Activated naive CD4-positive, alpha-beta T cell treated with anti-CD3 and anti-CD28 coated beads, Interleukin-2, amount 50 U/mL, for 24 hours (primary cell): Measurements from ENCODE around the gene CADM2.
"Not testable (repeated sequence)": the region's sequence is repeated elsewhere in the genome, so short reads cannot be mapped to it uniquely, and the experiment has no call there.

Experiments used
- H3K27ac Mint-ChIP-seq: one replicate; pipeline ENCODE4 v1.8.0; 2021; ENCODE audit warnings: mild to moderate bottlenecking, mixed read lengths
- H3K27me3 Mint-ChIP-seq: one replicate; pipeline ENCODE4 v1.8.0; 2021; ENCODE audit warnings: mixed read lengths
- H3K36me3 Mint-ChIP-seq: one replicate; pipeline ENCODE4 v1.8.0; 2021; ENCODE audit warnings: mixed read lengths
- H3K4me1 Mint-ChIP-seq: one replicate; pipeline ENCODE4 v1.8.0; 2021; ENCODE audit warnings: mixed read lengths
- H3K4me3 Mint-ChIP-seq: one replicate; pipeline ENCODE4 v1.8.0; 2021; ENCODE audit warnings: mild to moderate bottlenecking, mixed read lengths
- H3K9me3 Mint-ChIP-seq: one replicate; pipeline ENCODE4 v1.8.0; 2021; ENCODE audit warnings: mixed read lengths

Gene CADM2

GRCh38 chr3:85691196-85691595, 732.4 kb downstream of the CADM2 start:
- Mint-ChIP-seq H3K4me1 (no peaks in the 10 kb centered on the region), H3K27ac (no peak overlapping the region), H3K9me3 (no peaks in the 10 kb centered on the region), H3K36me3 (no peaks in the 10 kb centered on the region), H3K27me3 (no peaks in the 10 kb centered on the region), H3K4me3 (no peak overlapping the region)

- H3K27ac Mint-ChIP-seq, result no peak overlapping the region
- no peaks in the 10 kb centered on the region for H3K36me3 Mint-ChIP-seq
- no peaks in the 10 kb centered on the region for H3K4me1 Mint-ChIP-seq
- H3K9me3 Mint-ChIP-seq, result no peaks in the 10 kb centered on the region
- H3K27me3 Mint-ChIP-seq, result no peaks in the 10 kb centered on the region
- H3K4me3 Mint-ChIP-seq, result no peak overlapping the region
Measured at GRCh38 chr3:85697156-85697555, 738.4 kb downstream of the CADM2 start.

- Mint-ChIP-seq H3K4me3 (no peak overlapping the region), H3K4me1 (no peaks in the 10 kb centered on the region), H3K9me3 (peaks cover 5% of the 10 kb centered on the region), H3K27me3 (no peaks in the 10 kb centered on the region), H3K36me3 (no peaks in the 10 kb centered on the region), H3K27ac (no peak overlapping the region)
Measured at GRCh38 chr3:85706130-85706529, 747.3 kb downstream of the CADM2 start.

- not testable (repeated sequence) for H3K27me3 Mint-ChIP-seq, H3K4me3 Mint-ChIP-seq, H3K9me3 Mint-ChIP-seq, H3K27ac Mint-ChIP-seq, H3K36me3 Mint-ChIP-seq, H3K4me1 Mint-ChIP-seq
Measured at GRCh38 chr3:85708325-85708724, 749.5 kb downstream of the CADM2 start.

- Mint-ChIP-seq H3K4me3 (no peak overlapping the region), H3K9me3 (peaks cover 5% of the 10 kb centered on the region), H3K4me1 (no peaks in the 10 kb centered on the region), H3K36me3 (no peaks in the 10 kb centered on the region), H3K27ac (no peak overlapping the region), H3K27me3 (no peaks in the 10 kb centered on the region)
Measured at GRCh38 chr3:85709346-85709892, 750.6 kb downstream of the CADM2 start.

GRCh38 chr3:85710490-85710889, 751.7 kb downstream of the CADM2 start:
- peaks cover 9% of the 10 kb centered on the region for H3K9me3 Mint-ChIP-seq
- no peaks in the 10 kb centered on the region for H3K4me1 Mint-ChIP-seq
- no peak overlapping the region for H3K27ac Mint-ChIP-seq
- no peaks in the 10 kb centered on the region for H3K36me3 Mint-ChIP-seq
- no peaks in the 10 kb centered on the region for H3K27me3 Mint-ChIP-seq
- no peak overlapping the region for H3K4me3 Mint-ChIP-seq

- Mint-ChIP-seq H3K27ac (no peak overlapping the region), H3K36me3 (no peaks in the 10 kb centered on the region), H3K4me1 (no peaks in the 10 kb centered on the region), H3K27me3 (no peaks in the 10 kb centered on the region), H3K4me3 (no peak overlapping the region), H3K9me3 (peaks cover 4% of the 10 kb centered on the region)
Measured at GRCh38 chr3:85721409-85722145, 762.8 kb downstream of the CADM2 start.

- Mint-ChIP-seq H3K9me3 (peaks cover 11% of the 10 kb centered on the region), H3K27me3 (no peaks in the 10 kb centered on the region), H3K4me1 (no peaks in the 10 kb centered on the region), H3K36me3 (no peaks in the 10 kb centered on the region), H3K4me3 (no peak overlapping the region), H3K27ac (no peak overlapping the region)
Measured at GRCh38 chr3:85725809-85726208, 767.0 kb downstream of the CADM2 start.

- Mint-ChIP-seq H3K27me3 (no peaks in the 10 kb centered on the region), H3K4me3 (no peak overlapping the region)
Measured at GRCh38 chr3:85726241-85726640, 767.5 kb downstream of the CADM2 start.

GRCh38 chr3:85737846-85738245, 779.1 kb downstream of the CADM2 start:
- no peak overlapping the region for H3K27ac Mint-ChIP-seq
- no peaks in the 10 kb centered on the region for H3K36me3 Mint-ChIP-seq
- H3K27me3 Mint-ChIP-seq, result no peaks in the 10 kb centered on the region
- H3K9me3 Mint-ChIP-seq, result peaks cover 7% of the 10 kb centered on the region
- H3K4me1 Mint-ChIP-seq, result no peaks in the 10 kb centered on the region
- H3K4me3 Mint-ChIP-seq, result no peak overlapping the region

More at GRCh38 chr3:85726241-85726640, 767.5 kb downstream of the CADM2 start:
- H3K36me3 Mint-ChIP-seq, result no peaks in the 10 kb centered on the region
- peaks cover 11% of the 10 kb centered on the region for H3K9me3 Mint-ChIP-seq
- no peak overlapping the region for H3K27ac Mint-ChIP-seq
- H3K4me1 Mint-ChIP-seq, result no peaks in the 10 kb centered on the region

GRCh38 chr3:85740561-85740960, 781.8 kb downstream of the CADM2 start:
- Mint-ChIP-seq H3K27me3 (no peaks in the 10 kb centered on the region), H3K27ac (no peak overlapping the region), H3K4me3 (no peak overlapping the region)

GRCh38 chr3:85758442-85758841, 799.7 kb downstream of the CADM2 start:
- Mint-ChIP-seq H3K4me1 (no peaks in the 10 kb centered on the region), H3K4me3 (no peak overlapping the region), H3K27me3 (no peaks in the 10 kb centered on the region), H3K27ac (no peak overlapping the region), H3K9me3 (peaks cover under 1% of the 10 kb centered on the region), H3K36me3 (no peaks in the 10 kb centered on the region)

More at GRCh38 chr3:85740561-85740960, 781.8 kb downstream of the CADM2 start:
- Mint-ChIP-seq H3K9me3 (peaks cover 12% of the 10 kb centered on the region), H3K4me1 (no peaks in the 10 kb centered on the region), H3K36me3 (no peaks in the 10 kb centered on the region)

GRCh38 chr3:85760342-85760741, 801.6 kb downstream of the CADM2 start:
- no peak overlapping the region for H3K27ac Mint-ChIP-seq
- no peak overlapping the region for H3K4me3 Mint-ChIP-seq
- H3K36me3 Mint-ChIP-seq, result no peaks in the 10 kb centered on the region
- no peaks in the 10 kb centered on the region for H3K9me3 Mint-ChIP-seq
- H3K27me3 Mint-ChIP-seq, result no peaks in the 10 kb centered on the region
- no peaks in the 10 kb centered on the region for H3K4me1 Mint-ChIP-seq

GRCh38 chr3:85780806-85781205, 822.0 kb downstream of the CADM2 start:
- no peaks in the 10 kb centered on the region for H3K36me3 Mint-ChIP-seq
- peaks cover 11% of the 10 kb centered on the region for H3K9me3 Mint-ChIP-seq
- no peaks in the 10 kb centered on the region for H3K4me1 Mint-ChIP-seq
- no peak overlapping the region for H3K4me3 Mint-ChIP-seq
- H3K27me3 Mint-ChIP-seq, result no peaks in the 10 kb centered on the region
- no peak overlapping the region for H3K27ac Mint-ChIP-seq

GRCh38 chr3:85781806-85782205, 823.0 kb downstream of the CADM2 start:
- H3K27me3 Mint-ChIP-seq, result no peaks in the 10 kb centered on the region

GRCh38 chr3:85783291-85783690, 824.5 kb downstream of the CADM2 start:
- Mint-ChIP-seq H3K4me3 (no peak overlapping the region), H3K4me1 (no peaks in the 10 kb centered on the region), H3K9me3 (peaks cover 11% of the 10 kb centered on the region), H3K27me3 (no peaks in the 10 kb centered on the region), H3K36me3 (no peaks in the 10 kb centered on the region), H3K27ac (no peak overlapping the region)

More at GRCh38 chr3:85781806-85782205, 823.0 kb downstream of the CADM2 start:
- H3K4me1 Mint-ChIP-seq, result no peaks in the 10 kb centered on the region
- no peak overlapping the region for H3K4me3 Mint-ChIP-seq
- H3K9me3 Mint-ChIP-seq, result peaks cover 11% of the 10 kb centered on the region
- H3K36me3 Mint-ChIP-seq, result no peaks in the 10 kb centered on the region
- H3K27ac Mint-ChIP-seq, result no peak overlapping the region

- Mint-ChIP-seq H3K4me1 (no peaks in the 10 kb centered on the region), H3K27me3 (no peaks in the 10 kb centered on the region), H3K9me3 (peaks cover 6% of the 10 kb centered on the region), H3K27ac (no peak overlapping the region), H3K36me3 (no peaks in the 10 kb centered on the region), H3K4me3 (no peak overlapping the region)
Measured at GRCh38 chr3:85785766-85786165, 827.0 kb downstream of the CADM2 start.
